Heart right ventricle (tissue), 16 donors: Measurements from ENCODE around the gene FOXD3. TPM values are rescaled to one million over a fixed set of nuclear protein-coding genes. Genes with fewer than 3 reads are reported as not detected.

Experiments used
- ATAC-seq, 8 donors: fragments of 200-7000 bp; cut with Tn5 transposase; one replicate each; pipeline ENCODE4 v1.9.1; 2020; ENCODE audit warnings: mild to moderate bottlenecking in 8 of 8, moderate library complexity in 8 of 8, moderate number of reproducible peaks in 1 of 8
- DNase-seq, 2 donors: peaks; one replicate each; pipeline ENCODE4 v3.0.0-alpha.2; 2020
- H3K27ac ChIP-seq, 10 donors: fragments of 200-600 bp; sonication (generic) in 2 of 10; one replicate each; pipeline versions ENCODE4 v1.5.0 to v1.8.0; 2020 to 2022; ENCODE audit warnings: mild to moderate bottlenecking in 3 of 10
- H3K27me3 ChIP-seq, 7 donors: fragments of 200-600 bp; one replicate each; pipeline ENCODE4 v1.8.0; 2021 to 2022; ENCODE audit warnings: mild to moderate bottlenecking in 2 of 7
- H3K36me3 ChIP-seq, 9 donors: fragments of 200-600 bp; sonication (generic) in 1 of 9; one replicate each; pipeline versions ENCODE4 v1.5.0 to v1.8.0; 2020 to 2022; ENCODE audit warnings: mild to moderate bottlenecking in 2 of 9
- H3K4me1 ChIP-seq, 9 donors: fragments of 200-600 bp; sonication (generic) in 1 of 9; one replicate each; pipeline versions ENCODE4 v1.5.0 to v1.8.0; 2020 to 2022; ENCODE audit warnings: mild to moderate bottlenecking in 4 of 9
- H3K4me3 ChIP-seq, 10 donors: fragments of 200-600 bp; sonication (generic) in 2 of 10; one replicate each; pipeline versions ENCODE4 v1.5.0 to v1.8.0; 2020 to 2022; ENCODE audit warnings: mild to moderate bottlenecking in 7 of 10, moderate library complexity in 2 of 10
- H3K9me3 ChIP-seq, 11 donors: fragments of 200-600 bp in 10 of 11; sonication (generic) in 2 of 11; one replicate each; pipeline versions ENCODE4 v1.5.0 to v1.8.0; 2013 to 2022; ENCODE audit warnings: mild to moderate bottlenecking in 2 of 11, control low read depth in 1 of 11, moderate library complexity in 1 of 11
- WGBS, 2 donors: extraction: QIAGEN DNeasy Blood & Tissue Kit; methylation state at CpG; one replicate each; pipeline ENCODE4 v1.1.7; 2013; ENCODE audit warnings: inconsistent platforms in 1 of 2; 5-methylcytosine and 5-hydroxymethylcytosine counted together
- intact Hi-C, 10 donors: fragments of 100-400 bp; cut with DNase I; formaldehyde crosslinking; loops; one replicate each; pipeline versions ENCODE4 v1.11.1 to v1.14.2; 2022
- polyA plus RNA-seq, 2 donors: library from polyadenylated mRNA; stranded (reverse); fragments of 200-250 nt; gene quantifications; one replicate each; pipeline ENCODE4 v1.2.3, GENCODE V29; 2013
- total RNA-seq, 10 donors: library from RNA; stranded (reverse); fragmentation: NEBNext Ultra II Directional in 3 of 10; extraction: Animal tissue kit (Norgen Biotek cat#: 25700) in 3 of 10; gene quantifications; one replicate each; pipeline versions ENCODE4 v1.2.1 to v1.2.4, GENCODE V29; 2021 to 2023
- TF ChIP-seq, protein P1 (sequence below), 9 donors: fragments of 200-600 bp; sonication (generic) in 2 of 9; IDR thresholded peaks; one replicate each; pipeline versions ENCODE4 v1.5.0 to v1.8.0; 2021 to 2022; ENCODE audit warnings: antibody characterized with exemption in 9 of 9, mild to moderate bottlenecking in 5 of 9, moderate library complexity in 1 of 9
- donor health status: Arrhythmogenic right ventricular cardiomyopathy.
- donor health status: ischemic (EF 13 %, LVEDD 7.1; RV severe dilation, severe dysfunction).
- donor health status: healthy with polysubstance abuse.
- donor health status: DM: no; HTN: yes; CAD: no.
- donor health status: DM: no; HTN: no; CAD: no.
- donor health status: ischemic (EF 25% LVEDD 6.9; RV normal size, moderate dysfunction).
- donor health status: ischemic (EF 25% LVEDD 5.7; RV mildly dilated, moderate dysfunction).
- donor health status: healthy.
- donor health status: DM: yes; HTN: yes; CAD: no.
- donor health status: Ischemic cardiomyopathy.
- donor health status: ischemic (EF 35%, LVEDD 5.7; RV mildly dilated, moderate dysfunction).
- donor health status: nonischemic (EF 11% LVEDD 7.7; RV severe dilation, severe dysfunction).
- donor health status: DM: yes; HTN: yes; CAD: no.
- donor health status: PGD.
- donor health status: ischemic (EF 29% LVEDD 5.4; RV normal size, mild dysfunction).
- donor health status: nonischemic (EF 23%, LVEDD 6.1; RV moderate dilation, normal function).

FOXD3 gene
- total and polyA plus RNA-seq, 12 donors = 0.12 to 0.66 (median 0.28) TPM; not detected in 5

DNA sequence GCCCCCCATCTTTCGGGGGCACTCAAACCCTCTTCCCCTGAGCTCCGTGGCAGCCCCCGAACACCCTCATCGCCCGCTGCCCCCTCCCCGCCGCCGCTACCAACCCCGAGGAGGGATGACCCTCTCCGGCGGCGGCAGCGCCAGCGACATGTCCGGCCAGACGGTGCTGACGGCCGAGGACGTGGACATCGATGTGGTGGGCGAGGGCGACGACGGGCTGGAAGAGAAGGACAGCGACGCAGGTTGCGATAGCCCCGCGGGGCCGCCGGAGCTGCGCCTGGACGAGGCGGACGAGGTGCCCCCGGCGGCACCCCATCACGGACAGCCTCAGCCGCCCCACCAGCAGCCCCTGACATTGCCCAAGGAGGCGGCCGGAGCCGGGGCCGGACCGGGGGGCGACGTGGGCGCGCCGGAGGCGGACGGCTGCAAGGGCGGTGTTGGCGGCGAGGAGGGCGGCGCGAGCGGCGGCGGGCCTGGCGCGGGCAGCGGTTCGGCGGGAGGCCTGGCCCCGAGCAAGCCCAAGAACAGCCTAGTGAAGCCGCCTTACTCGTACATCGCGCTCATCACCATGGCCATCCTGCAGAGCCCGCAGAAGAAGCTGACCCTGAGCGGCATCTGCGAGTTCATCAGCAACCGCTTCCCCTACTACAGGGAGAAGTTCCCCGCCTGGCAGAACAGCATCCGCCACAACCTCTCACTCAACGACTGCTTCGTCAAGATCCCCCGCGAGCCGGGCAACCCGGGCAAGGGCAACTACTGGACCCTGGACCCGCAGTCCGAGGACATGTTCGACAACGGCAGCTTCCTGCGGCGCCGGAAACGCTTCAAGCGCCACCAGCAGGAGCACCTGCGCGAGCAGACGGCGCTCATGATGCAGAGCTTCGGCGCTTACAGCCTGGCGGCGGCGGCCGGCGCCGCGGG lies 837 bp downstream of the FOXD3 start:
- DNase-seq (no peak), ATAC-seq (no peak)
- Histone ChIP-seq H3K27ac (peak overlapping the region in 2 of 10 donors; percentile 31 to 52), H3K4me3 (peak overlapping the region in 9 of 10 donors; percentile 36 to 65 (median 54)), H3K9me3 (no peaks in the 10 kb centered on the region), H3K36me3 (peaks cover 0 to 13% (median 0%) of the 10 kb centered on the region in 9 donors), H3K4me1 (peaks cover 0 to 78% (median 27%) of the 10 kb centered on the region in 9 donors), H3K27me3 (peaks cover 76 to 100% (median 100%) of the 10 kb centered on the region in 7 donors)
- 2 to 4% methylated on average over 94 to 104 of the region's 104 CpGs for WGBS, 2 donors
- TF ChIP-seq, protein P1, sequence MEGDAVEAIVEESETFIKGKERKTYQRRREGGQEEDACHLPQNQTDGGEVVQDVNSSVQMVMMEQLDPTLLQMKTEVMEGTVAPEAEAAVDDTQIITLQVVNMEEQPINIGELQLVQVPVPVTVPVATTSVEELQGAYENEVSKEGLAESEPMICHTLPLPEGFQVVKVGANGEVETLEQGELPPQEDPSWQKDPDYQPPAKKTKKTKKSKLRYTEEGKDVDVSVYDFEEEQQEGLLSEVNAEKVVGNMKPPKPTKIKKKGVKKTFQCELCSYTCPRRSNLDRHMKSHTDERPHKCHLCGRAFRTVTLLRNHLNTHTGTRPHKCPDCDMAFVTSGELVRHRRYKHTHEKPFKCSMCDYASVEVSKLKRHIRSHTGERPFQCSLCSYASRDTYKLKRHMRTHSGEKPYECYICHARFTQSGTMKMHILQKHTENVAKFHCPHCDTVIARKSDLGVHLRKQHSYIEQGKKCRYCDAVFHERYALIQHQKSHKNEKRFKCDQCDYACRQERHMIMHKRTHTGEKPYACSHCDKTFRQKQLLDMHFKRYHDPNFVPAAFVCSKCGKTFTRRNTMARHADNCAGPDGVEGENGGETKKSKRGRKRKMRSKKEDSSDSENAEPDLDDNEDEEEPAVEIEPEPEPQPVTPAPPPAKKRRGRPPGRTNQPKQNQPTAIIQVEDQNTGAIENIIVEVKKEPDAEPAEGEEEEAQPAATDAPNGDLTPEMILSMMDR (IDR thresholded peaks at IDR 0.05) = peak in 1 of 9 donors; percentile 6
- intact Hi-C loops = no loop called here

DNA sequence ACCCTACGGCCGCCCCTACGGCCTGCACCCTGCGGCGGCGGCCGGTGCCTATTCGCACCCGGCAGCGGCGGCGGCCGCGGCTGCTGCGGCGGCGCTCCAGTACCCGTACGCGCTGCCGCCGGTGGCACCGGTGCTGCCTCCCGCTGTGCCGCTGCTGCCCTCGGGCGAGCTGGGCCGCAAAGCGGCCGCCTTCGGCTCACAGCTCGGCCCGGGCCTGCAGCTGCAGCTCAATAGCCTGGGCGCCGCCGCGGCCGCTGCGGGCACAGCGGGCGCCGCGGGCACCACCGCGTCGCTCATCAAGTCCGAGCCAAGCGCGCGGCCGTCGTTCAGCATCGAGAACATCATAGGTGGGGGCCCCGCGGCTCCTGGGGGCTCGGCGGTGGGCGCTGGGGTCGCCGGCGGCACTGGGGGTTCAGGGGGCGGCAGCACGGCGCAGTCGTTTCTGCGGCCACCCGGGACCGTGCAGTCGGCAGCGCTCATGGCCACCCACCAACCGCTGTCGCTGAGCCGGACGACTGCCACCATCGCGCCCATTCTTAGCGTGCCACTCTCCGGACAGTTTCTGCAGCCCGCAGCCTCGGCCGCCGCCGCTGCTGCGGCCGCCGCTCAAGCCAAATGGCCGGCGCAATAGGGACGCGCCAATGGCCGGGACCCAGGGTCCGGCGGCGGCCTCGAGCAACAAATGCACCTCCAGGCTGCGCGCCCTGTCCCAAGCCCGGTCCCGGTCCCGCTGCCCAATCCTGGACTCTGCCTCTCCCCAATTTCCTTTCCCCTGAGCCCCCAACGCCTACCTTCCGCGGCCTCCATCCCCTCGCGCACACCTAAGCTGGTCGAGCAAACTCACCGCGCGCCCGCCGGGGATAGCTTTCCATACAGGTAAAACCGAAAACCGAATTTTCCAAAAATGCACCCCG lies 1.8 kb downstream of the FOXD3 start:
- H3K27ac ChIP-seq = peak overlapping the region in 1 of 10 donors; percentile 20
- peaks cover 0 to 73% (median 27%) of the 10 kb centered on the region in 9 donors for H3K4me1 ChIP-seq
- TF ChIP-seq, protein P1 (IDR thresholded peaks at IDR 0.05) = no peak
- no peaks in the 10 kb centered on the region for H3K9me3 ChIP-seq
- intact Hi-C loops = no loop called here
- peaks cover 0 to 13% (median 0%) of the 10 kb centered on the region in 9 donors for H3K36me3 ChIP-seq
- ATAC-seq (no peak), DNase-seq (no peak)
- WGBS, 2 donors = 2 to 4% methylated on average over 100 to 114 of the region's 114 CpGs
- H3K27me3 ChIP-seq = peaks cover 71 to 100% (median 100%) of the 10 kb centered on the region in 7 donors
- H3K4me3 ChIP-seq = peak overlapping the region in 6 of 10 donors; percentile 8 to 65 (median 54)

DNA sequence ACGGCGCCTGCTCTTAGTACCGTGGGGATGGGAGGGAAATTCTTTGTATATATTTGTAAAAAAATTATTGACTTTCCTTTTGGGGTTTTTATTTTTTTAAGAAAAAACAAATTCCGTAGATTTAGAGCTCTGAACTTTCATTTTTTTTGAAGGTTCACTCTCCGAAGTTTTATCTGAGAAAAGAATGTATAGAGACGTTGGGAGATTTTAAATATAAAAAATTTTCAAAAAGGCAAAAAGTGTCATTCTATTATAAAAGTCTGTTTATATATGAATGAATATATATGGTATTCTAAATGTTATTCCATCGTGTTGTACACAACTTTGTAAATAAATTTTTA lies 2.4 kb downstream of the FOXD3 start:
- no peaks in the 10 kb centered on the region for H3K9me3 ChIP-seq
- ATAC-seq (no peak), DNase-seq (no peak)
- H3K4me3 ChIP-seq = peak overlapping the region in 2 of 10 donors; percentile 54 to 62
- TF ChIP-seq, protein P1 (IDR thresholded peaks at IDR 0.05) = no peak
- H3K36me3 ChIP-seq = peaks cover 0 to 13% (median 0%) of the 10 kb centered on the region in 9 donors
- no peak overlapping the region for H3K27ac ChIP-seq
- H3K27me3 ChIP-seq = peaks cover 71 to 100% (median 100%) of the 10 kb centered on the region in 7 donors
- WGBS, 2 donors = 8 to 11% methylated on average over 7 of the region's 7 CpGs
- H3K4me1 ChIP-seq = peaks cover 0 to 74% (median 26%) of the 10 kb centered on the region in 9 donors
- intact Hi-C loops = no loop called here
